SH-SY5Y (cell line): ENCODE results near the gene INTS3.

ENCODE experiments used
- GATA2 ChIP-seq: IDR thresholded peaks from 2 replicates; pipeline ENCODE4 v1.6.1; 2011; ENCODE audit warnings: mild to moderate bottlenecking, low read depth, low read length
- GATA3 ChIP-seq: IDR thresholded peaks from 2 replicates; pipeline ENCODE4 v1.6.1; 2011; ENCODE audit warnings: low read depth, mild to moderate bottlenecking, low read length, moderate library complexity

DNA sequence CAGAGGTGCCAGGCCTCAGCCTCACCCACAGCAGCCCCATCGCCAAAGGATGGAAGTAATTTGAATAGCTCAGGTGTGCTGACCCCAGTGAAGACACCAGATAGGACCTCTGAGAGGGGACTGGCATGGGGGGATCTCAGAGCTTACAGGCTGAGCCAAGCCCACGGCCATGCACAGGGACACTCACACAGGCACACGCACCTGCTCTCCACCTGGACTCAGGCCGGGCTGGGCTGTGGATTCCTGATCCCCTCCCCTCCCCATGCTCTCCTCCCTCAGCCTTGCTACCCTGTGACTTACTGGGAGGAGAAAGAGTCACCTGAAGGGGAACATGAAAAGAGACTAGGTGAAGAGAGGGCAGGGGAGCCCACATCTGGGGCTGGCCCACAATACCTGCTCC is 34.4 kb upstream of the INTS3 start:
- TF ChIP-seq GATA2 (no peak), GATA3 (no peak)
